Right lobe of liver (tissue), 6 donors: ENCODE results near the gene IER3. TPM values are rescaled to one million over a fixed set of nuclear protein-coding genes. Genes with fewer than 3 reads are reported as not detected.
A peak's percentile ranks its signal among the peaks of the same experiment; 100 is the strongest.

ENCODE experiments used
- ATAC-seq, 4 donors: fragments of 200-7000 bp; cut with Tn5 transposase; one replicate each; pipeline ENCODE4 v1.9.1; 2020; ENCODE audit warnings: mild to moderate bottlenecking in 4 of 4, moderate library complexity in 4 of 4
- DNase-seq, 3 donors: peaks; one replicate each; pipeline ENCODE4 v3.0.0-alpha.2; 2020
- H3K27ac ChIP-seq, 3 donors: fragments of 200-600 bp; one replicate each; pipeline ENCODE4 v1.8.0; 2022
- H3K27me3 ChIP-seq, 2 donors: fragments of 200-600 bp; one replicate each; pipeline ENCODE4 v1.8.0; 2022
- H3K36me3 ChIP-seq, 4 donors: fragments of 200-600 bp; sonication (generic) in 1 of 4; one replicate each; pipeline versions ENCODE4 v1.5.1 to v1.8.0; 2017 to 2022; ENCODE audit warnings: control low read depth in 1 of 4
- H3K4me1 ChIP-seq, 4 donors: fragments of 200-600 bp; sonication (generic) in 1 of 4; one replicate each; pipeline versions ENCODE4 v1.5.1 to v1.8.0; 2017 to 2022; ENCODE audit warnings: control low read depth in 1 of 4
- H3K4me3 ChIP-seq, 3 donors: fragments of 200-600 bp; one replicate each; pipeline ENCODE4 v1.8.0; 2022
- H3K9me3 ChIP-seq, 4 donors: fragments of 200-600 bp; sonication (generic) in 1 of 4; one replicate each; pipeline versions ENCODE4 v1.5.1 to v1.8.0; 2017 to 2022; ENCODE audit warnings: control low read depth in 1 of 4
- CTCF ChIP-seq, 4 donors: fragments of 200-600 bp in 3 of 4; fragments of 450-650 bp in 1 of 4; IDR thresholded peaks; one replicate each; pipeline versions ENCODE4 v1.5.1 to v1.8.0; 2016 to 2022; ENCODE audit warnings: antibody characterized with exemption in 4 of 4, mild to moderate bottlenecking in 2 of 4
- POLR2A ChIP-seq: fragments of 450-650 bp; IDR thresholded peaks from one replicate; pipeline ENCODE4 v1.6.1; 2017; ENCODE audit warnings: antibody characterized with exemption, mild to moderate bottlenecking
- WGBS: methylation state at CpG from one replicate; pipeline ENCODE4 v1.1.6; 2018; ENCODE audit warnings: low coverage, low lambda C conversion rate; ENCODE audit not compliant: insufficient coverage; ENCODE audit errors: missing lambda C conversion rate; 5-methylcytosine and 5-hydroxymethylcytosine counted together
- intact Hi-C, 2 donors: fragments of 100-400 bp; cut with DNase I; formaldehyde crosslinking; loops; one replicate each; pipeline versions ENCODE4 v1.11.2 to v1.14.1; 2022
- total RNA-seq, 6 experiments: library from RNA; depleted of rRNA in 2 of 6; stranded (reverse); fragments of >200 nt in 2 of 6; fragmentation: NEBNext Ultra II Directional in 3 of 6; extraction: Animal tissue kit (Norgen Biotek cat#: 25700) in 3 of 6; gene quantifications; one replicate each; pipeline versions ENCODE4 v1.1.0 to v1.2.4, GENCODE V29; 2016 to 2023
- donor health status: DM: no; HTN: yes; CAD: no.
- donor health status: DM: no; HTN: no; CAD: no.
- donor health status: DM: no; HTN: no; CAD: no.
- donor health status: DM: no; HTN: yes; CAD: no.
- donor health status: DM: no; HTN: yes; CAD: no.

IER3 gene
- total RNA-seq, 6 experiments from 2014 or later: 2.8 to 72.3 (median 24.5) TPM

DNA sequence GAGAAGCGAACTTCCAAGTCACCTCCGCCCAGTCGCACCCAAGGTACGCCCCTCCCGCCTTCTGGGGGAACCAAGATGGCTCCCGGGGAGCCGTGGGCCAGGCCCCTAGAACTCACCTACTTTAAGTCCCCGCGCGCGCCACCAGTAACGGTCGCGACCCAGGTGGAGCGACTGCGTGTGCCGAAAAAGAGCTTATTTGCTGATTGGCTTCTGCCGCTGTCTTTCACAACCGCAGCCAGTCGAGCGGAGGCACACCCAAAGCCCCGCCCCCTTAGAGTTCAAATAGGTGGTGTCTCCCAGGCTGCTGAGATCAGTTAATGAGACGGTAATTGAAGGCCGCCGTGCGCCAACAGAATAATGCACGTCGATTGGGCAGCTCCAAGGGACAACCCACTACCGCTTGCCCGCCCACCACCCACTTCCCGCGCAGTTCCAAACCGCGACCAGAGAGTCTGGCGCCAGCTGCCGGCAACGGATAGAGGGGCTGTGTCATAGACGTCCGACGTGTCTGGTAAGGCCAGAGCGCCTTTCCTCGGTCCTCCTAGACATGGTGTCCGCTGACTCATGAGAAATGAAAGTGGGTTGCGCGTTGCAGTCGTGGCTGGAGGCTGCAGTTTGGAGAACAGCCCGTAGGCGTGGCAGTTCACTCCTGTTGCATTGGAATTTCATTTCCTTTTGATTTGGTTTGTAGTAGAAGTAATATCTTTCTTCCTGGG is 27.1 kb downstream of the IER3 start, which contains the start of gene MDC1:
MDC1 (minus strand) TSS at position 153 of the 716 bp plus-strand sequence. CDS start 2,106 bp downstream, outside the sequence.
- peak; percentile 92 for TF ChIP-seq POLR2A
- TF ChIP-seq CTCF (IDR thresholded peaks at IDR 0.05): peak; percentile 32 to 48 (median 38)
- Histone ChIP-seq H3K36me3 (peaks cover 0 to 12% (median 8%) of the 10 kb centered on the region in 4 donors), H3K4me1 (peaks cover 0 to 32% (median 9%) of the 10 kb centered on the region in 4 donors), H3K27me3 (no peaks in the 10 kb centered on the region), H3K4me3 (peak within 1 kb of the TSS; percentile 54 to 73 (median 64)), H3K9me3 (no peaks in the 10 kb centered on the region), H3K27ac (peak within 1 kb of the TSS; percentile 71 to 86 (median 74))
- DNase-seq: peak; percentile 99 to 100 (median 100)
- ATAC-seq: peak; percentile 73 to 86 (median 80)
- 0% methylated on average over 12 of the region's 48 CpGs for WGBS
- intact Hi-C loops: no loop called here

- Histone ChIP-seq H3K36me3 (peaks cover 0 to 15% (median 8%) of the 10 kb centered on the region in 4 donors), H3K4me3 (peak overlapping the region; percentile 54 to 73 (median 64)), H3K9me3 (no peaks in the 10 kb centered on the region), H3K27ac (peak overlapping the region; percentile 71 to 74 (median 73)), H3K27me3 (no peaks in the 10 kb centered on the region), H3K4me1 (peaks cover 0 to 28% (median 6%) of the 10 kb centered on the region in 4 donors)
- 0% methylated on average over 4 of the region's 8 CpGs for WGBS
- intact Hi-C loops: no loop called here
- TF ChIP-seq POLR2A (no peak), CTCF (IDR thresholded peaks at IDR 0.05) (no peak)
- ATAC-seq: no peak
- no peak for DNase-seq
Measured at GRCh38 chr6:30716879-30717128, 27.5 kb downstream of the IER3 start.

GRCh38 chr6:30714263-30714662 is 30.1 kb downstream of the IER3 start:
- Histone ChIP-seq H3K36me3 (peaks cover 0 to 15% (median 8%) of the 10 kb centered on the region in 4 donors), H3K4me1 (peaks cover 0 to 33% (median 10%) of the 10 kb centered on the region in 4 donors), H3K9me3 (no peaks in the 10 kb centered on the region), H3K27ac (no peak overlapping the region), H3K4me3 (no peak overlapping the region), H3K27me3 (no peaks in the 10 kb centered on the region)
- no peak for TF ChIP-seq CTCF (IDR thresholded peaks at IDR 0.05)
- TF ChIP-seq POLR2A: no peak
- no peak for ATAC-seq
- DNase-seq: no peak
- 100% methylated on average over 1 of the region's 1 CpG for WGBS
- intact Hi-C loops: no loop called here

DNA sequence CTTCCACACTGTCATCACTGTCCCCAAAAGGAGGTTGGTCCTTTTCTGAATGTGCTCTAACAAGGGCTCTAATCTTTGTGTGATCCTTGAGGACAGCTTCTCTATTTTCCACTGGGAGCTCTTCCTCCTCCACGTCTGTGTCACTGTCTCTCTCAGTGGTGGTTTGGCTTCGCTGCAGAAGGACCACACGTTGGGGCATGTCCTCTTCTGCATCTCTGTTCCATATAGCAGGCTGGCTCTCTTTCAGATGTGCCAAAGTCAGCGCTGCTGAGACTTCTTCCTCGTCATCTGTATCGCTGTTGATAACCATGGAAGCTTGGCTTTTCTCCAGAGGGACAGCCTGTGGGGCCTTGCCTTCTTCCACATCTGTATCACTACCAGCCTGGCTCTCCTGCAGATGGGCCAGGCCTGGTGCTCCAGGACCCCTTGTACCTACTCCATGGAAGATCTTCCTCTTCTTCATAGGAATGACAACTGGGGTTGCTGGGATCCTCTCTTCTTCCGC is 31.9 kb downstream of the IER3 start:
- DNase-seq: peak in 1 of 3 donors; percentile 19
- H3K27ac ChIP-seq: no peak overlapping the region
- intact Hi-C loops: no loop called here
- no peak overlapping the region for H3K4me3 ChIP-seq
- H3K4me1 ChIP-seq: peaks cover 0 to 32% (median 13%) of the 10 kb centered on the region in 4 donors
- H3K9me3 ChIP-seq: no peaks in the 10 kb centered on the region
- no peaks in the 10 kb centered on the region for H3K27me3 ChIP-seq
- peaks cover 0 to 15% (median 8%) of the 10 kb centered on the region in 4 donors for H3K36me3 ChIP-seq
- ATAC-seq: no peak
- no peak for TF ChIP-seq CTCF (IDR thresholded peaks at IDR 0.05)
- TF ChIP-seq POLR2A: no peak
- WGBS: 73% methylated on average over 4 of the region's 7 CpGs
